ENCODE results near the gene TAMM41.
"Not testable (repeated sequence)": the region's sequence is repeated elsewhere in the genome, so short reads cannot be mapped to it uniquely, and the experiment has no call there.

TAMM41 gene, protein sequence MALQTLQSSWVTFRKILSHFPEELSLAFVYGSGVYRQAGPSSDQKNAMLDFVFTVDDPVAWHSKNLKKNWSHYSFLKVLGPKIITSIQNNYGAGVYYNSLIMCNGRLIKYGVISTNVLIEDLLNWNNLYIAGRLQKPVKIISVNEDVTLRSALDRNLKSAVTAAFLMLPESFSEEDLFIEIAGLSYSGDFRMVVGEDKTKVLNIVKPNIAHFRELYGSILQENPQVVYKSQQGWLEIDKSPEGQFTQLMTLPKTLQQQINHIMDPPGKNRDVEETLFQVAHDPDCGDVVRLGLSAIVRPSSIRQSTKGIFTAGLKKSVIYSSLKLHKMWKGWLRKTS

DNA sequence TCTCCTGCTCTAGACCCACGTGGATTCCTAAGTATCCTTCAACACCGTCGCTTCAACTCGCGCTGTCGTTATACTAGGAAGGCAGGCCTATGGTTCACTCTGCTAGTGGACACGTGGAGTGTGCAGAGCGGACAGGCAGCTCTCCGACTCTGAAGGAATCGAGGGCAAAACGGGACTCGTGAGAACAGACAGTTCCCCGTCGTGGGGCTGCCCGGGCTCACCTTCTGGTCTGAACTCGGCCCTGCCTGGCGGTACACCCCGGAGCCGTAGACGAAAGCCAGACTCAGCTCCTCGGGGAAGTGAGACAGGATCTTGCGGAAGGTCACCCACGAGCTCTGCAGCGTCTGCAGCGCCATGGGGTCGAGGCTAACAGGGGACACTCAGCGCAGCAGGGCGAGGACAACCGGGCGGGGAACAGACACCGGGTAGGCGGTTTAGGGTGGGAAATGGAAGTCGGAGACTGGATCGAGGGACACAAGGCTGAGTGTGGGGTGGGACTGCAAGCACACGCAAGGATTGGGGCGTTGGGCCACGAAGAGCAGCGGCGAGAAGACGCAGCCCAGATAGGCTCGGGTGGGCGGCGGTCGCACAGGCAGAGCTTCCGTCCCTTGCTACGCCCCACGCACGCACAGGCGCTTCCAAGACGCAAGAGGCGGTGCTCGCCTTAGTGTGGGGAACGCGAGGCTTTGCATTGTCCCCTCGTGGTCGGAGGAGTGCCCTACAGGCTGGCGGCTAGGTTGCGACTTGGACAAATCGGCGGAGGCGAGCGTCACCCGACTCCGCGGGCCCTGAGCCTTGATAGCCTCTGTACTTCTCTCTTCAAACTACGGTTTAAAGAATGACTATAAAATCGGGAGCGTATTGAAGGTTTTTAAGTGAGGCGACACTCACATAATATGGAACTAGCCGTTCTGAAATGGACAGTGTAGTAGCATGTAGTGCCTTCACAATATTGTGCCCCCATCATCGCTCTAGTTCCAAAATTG lies at the start of gene TAMM41:
TSS of gene TAMM41 (minus strand) at position 605 of the 986 bp plus-strand sequence. CDS start at position 356, 249 bp downstream.
- DNase-seq (ENCODE audit: low read depth in 2 of 2), result peak; percentile 68 to 69

DNA sequence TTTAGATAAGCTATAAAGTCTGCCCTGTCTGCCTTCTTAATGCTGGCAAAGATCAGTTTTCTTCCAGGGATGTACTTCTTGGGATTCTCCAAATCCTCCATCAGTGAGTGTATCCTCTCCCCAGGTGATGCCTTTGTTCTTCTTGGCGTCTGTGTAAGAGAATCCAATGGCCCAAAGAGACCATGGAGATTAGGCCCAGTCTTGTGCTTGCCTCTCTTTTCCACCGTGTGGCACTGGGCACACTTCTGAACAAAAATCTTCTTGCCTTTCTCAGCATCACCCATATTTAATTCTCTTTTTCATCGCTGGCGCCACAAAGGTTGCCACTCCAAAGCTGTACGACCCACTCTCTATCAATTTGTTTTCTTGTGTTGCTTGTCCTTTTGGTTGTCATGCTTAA lies 32.2 kb upstream of the TAMM41 start:
- DNase-seq (ENCODE audit: low read depth in 2 of 2), result no peak

DNA sequence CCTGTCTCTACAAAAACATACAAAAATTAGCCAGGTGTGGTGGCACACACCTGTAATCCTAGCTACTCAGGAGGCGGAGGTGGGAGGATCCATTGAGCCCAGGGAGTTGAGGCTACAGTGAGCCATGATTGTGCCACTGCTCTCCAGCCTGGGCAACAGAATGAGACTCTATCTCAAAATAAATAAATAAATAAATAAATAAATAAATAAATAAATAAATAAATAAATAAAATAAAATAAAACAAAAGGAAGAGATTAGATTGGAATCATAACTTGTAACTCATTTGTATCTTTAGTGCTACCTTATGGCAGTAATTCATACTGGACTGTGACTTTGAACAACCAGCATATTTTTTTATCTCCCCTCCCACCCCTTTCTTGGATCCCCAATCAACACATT lies 28.0 kb upstream of the TAMM41 start:
- DNase-seq (ENCODE audit: low read depth in 2 of 2), result not testable (repeated sequence)

DNA sequence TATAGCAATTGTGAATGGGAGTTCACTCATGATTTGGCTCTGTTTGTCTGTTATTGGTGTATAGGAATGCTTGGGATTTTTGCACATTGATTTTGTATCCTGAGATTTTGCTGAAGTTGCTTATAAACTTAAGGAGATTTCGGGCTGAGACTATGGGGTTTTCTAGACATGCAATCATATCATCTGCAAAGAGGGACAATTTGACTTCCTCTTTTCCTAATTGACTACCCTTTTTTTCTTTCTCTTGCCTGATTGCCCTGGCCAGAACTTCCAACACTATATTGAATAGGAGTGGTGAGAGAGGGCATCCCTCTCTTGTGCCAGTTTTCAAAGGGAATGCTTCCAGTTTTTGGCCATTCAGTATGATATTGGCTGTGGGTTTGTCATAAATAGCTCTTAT lies 17.1 kb upstream of the TAMM41 start:
- not testable (repeated sequence) for DNase-seq (ENCODE audit: low read depth in 2 of 2)

DNA sequence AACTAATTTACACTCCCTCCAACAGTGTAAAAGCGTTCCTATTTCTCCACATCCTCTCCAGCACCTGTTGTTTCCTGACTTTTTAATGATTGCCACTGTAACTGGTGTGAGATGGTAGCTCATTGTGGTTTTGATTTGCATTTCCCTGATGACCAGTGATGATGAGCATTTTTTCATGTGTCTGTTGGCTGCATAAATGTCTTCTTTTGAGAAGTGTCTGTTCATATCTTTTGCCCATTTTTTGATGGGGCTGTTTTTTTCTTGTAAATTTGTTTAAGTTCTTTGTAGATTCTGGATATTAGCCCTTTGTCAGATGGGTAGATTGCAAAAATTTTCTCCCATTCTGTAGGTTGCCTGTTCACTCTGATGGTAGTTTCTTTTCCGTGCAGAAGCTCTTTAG lies 15.9 kb upstream of the TAMM41 start:
- not testable (repeated sequence) for DNase-seq (ENCODE audit: low read depth in 2 of 2)

DNA sequence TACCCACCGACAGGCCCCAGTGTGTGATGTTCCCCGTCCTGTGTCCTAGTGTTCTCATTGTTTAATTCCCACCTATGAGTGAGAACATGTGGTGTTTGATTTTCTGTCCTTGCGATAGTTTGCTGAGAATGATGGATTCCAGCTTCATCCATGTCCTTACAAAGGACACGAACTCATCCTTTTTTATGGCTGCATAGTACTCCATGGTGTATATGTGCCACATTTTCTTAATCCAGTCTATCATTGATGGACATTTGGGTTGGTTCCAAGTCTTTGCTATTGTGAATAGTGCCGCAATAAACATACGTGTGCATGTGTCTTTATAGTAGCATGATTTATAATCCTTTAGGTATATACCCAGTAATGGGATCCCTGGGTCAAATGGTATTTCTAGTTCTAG lies 15.5 kb upstream of the TAMM41 start:
- not testable (repeated sequence) for DNase-seq (ENCODE audit: low read depth in 2 of 2)

DNA sequence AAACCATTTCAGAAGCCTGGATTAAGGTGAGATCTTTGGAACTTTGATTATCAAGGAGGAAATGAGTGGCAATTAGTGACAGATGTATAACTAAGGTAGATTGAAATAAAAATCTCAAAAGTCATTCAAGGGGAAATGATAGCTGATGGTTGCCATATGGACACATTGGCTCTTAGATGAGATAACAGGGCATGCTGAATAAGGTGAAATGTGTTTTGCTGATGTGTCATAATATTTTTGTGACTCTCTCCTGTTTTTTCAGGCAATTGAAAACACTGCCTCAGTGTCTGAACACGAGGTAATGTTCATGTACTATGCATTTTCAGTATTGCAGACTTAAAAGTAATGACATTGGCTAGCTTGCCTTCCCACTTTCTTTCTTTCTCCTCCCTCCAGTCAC lies 13.5 kb upstream of the TAMM41 start:
- not testable (repeated sequence) for DNase-seq (ENCODE audit: low read depth in 2 of 2)

DNA sequence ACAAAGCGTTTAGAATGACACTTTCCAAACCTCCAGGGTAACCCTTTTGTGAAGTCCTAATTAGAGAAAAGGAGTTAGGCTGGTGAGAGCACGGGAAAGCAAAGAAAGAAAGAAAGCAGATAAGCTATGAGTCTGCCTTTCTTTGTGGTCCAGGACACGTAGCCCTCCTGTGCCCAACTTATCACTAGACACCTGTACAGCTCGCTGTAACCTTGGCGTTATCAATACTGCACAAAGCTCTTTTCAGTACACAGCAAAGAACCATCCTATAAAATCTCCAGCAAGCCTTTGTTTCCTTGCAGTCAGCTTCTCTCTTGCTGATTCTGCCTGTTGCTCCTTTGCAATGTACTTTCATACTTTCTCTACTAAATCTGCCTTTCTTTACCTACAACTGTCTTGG lies 6.8 kb upstream of the TAMM41 start:
- no peak for DNase-seq (ENCODE audit: low read depth in 2 of 2)

DNA sequence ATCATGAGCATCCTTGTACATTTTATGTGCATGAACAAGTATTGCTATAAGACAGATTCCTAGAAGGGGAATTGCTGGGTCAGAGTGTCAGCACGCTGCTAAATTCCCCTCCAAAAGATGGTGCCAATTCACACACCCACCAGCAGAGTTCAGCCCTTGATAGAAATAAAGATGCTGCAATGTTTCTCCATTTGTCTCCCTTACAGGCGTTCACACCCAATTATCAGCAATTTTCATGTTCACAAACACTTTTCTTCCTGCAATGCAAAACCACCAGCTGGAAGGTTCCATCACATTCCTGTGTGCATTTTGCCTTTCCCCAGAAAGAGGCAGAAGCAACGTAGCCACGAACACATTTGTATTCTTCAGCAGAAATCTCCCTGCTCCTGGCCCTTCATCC lies 3.3 kb upstream of the TAMM41 start:
- no peak for DNase-seq (ENCODE audit: low read depth in 2 of 2)

DNA sequence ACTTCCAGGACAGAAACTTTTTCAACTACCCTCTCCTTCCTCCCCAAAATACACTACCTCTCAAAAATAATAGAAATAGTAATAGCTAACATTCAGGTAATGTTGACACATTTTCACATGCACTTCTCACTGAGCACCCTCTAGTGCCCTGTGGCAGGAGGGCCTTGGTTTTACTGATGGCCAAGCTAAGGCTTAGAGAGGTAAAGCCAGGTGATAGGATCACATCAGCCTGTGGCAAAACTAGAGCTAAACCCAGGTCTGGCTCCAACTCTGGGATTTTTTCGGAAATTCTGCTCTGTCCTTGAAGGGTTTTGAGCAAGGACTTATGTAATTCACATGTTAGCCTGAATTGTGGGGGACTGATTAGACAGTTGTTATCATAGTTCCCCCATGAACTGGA lies 922 bp upstream of the TAMM41 start:
- DNase-seq (ENCODE audit: low read depth in 2 of 2), result no peak

DNA sequence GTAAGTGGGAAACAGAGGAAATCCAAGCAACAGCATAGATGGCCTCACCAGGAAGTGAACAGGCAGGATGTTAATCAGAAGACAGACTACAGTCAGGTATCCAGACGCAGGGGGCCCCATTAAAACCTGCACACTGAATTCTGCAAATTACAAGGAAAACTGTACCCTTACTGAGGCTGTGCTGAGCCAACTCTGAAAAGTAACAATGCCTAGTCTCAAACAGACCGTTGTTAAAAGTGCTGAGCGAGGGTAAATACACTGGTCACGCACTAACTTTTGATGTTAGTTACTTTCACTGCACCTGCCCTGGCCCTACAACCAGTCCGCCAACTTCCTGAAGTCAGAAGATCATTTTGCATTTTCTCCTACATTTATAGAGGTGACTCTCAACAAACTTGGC lies 1.0 kb downstream of the TAMM41 start:
- DNase-seq (ENCODE audit: low read depth in 2 of 2), result no peak

DNA sequence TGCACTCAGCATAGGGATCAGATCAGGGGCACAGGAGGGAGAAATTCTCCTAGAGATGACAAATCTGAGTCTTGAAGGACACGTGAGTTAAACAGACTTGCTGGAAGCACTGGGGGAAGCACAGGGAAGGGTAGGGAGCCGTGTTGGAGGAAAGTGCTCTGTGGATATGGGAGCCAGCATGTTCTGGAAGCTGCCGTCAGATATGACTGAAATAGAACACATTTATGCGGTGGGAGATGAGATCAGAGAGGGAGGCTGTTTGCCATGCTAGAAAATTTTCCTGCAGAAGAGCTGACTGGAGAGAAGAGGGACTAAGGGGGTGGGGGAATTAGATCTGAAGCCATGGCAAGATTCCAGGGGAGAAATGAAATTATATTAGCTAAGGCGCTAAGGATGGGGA lies 1.8 kb downstream of the TAMM41 start:
- DNase-seq (ENCODE audit: low read depth in 2 of 2), result no peak

DNA sequence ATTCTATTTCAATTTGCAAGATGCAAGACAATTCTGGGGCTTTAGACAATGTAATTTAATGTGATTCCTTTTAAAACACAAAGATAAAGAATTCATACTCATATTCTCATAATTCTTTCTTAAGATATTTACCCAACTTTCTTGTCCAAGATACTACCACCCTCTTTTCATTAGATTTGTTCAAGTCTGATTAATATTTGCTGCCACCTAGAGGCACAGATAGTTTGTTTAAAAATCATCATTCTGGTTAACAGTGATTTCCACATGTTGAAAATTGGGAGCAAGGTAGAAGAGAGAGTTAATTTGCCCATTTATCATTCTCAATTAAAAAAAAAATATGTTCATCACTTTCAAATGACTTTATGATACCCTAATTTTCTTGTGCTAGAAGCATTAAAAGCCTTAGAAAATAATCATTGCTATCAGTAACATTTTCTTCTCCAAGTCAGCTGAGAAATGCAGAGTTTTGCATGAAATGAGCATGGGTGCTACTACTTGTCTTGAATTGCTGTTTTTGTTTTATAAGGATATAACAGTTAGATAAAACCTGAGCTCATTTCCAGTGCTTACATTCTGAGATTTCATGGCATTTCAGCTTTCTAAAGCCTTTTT lies 11.6 kb downstream of the TAMM41 start:
- DNase-seq (ENCODE audit: low read depth in 2 of 2), result no peak

DNA sequence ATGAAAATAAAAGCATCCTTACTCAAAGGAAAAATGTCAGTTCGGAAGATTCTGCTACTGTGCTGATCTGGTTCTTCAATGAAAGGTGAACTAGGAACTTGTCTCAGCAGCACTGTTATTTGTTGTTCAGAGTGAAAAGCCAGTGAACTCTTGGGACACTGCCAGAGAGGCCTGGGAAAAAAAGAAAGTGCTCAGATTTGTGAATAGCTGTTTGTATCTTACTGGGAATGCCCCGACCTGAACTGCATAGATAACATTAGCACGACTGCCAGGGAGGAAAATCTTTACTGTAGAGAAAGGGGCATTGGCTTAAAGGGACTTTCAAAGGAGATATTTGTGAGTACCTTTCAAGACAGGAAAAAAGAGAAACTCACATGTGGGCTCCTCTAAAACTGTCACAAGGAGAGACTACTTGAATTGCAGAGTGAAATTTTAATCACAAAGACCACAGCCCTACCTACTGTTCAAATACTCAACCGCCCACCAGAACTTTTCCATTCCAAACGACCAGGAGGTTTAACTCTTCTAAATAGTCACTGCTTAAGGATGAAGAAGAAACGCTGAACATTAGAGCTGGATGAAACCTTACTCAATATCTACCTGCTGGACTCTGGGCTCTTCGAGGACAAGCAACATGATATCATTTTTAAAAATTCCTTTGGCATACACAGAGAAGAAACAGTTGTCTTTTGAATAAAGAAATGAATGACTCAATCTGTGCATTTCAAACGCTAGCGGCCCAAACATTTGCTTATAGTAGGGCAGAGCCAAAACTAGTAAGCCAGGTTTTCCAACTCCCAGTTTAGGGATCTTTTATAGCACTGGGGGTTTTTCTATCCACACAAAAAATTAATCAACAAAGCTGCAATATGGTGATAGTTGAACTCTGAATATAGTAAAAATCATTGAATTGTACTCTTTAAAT lies 13.4 kb downstream of the TAMM41 start:
- DNase-seq (ENCODE audit: low read depth in 2 of 2), result no peak

DNA sequence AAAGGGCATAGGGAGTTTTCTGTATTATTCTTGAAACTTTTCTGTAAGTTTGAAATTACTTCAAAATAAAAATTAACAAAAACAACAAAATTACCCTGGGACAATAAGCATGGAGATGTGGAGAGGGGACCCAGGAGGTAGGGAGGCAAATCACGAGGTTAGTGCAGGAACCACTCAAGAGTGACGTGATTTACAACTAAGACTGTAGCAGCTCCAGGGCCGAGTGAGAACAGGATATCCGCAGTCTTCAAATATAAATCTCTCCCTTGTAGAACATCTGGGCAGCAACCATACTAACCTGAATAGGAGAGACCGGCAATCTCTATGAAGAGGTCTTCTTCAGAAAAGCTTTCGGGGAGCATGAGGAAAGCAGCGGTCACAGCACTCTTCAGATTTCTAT lies 17.3 kb downstream of the TAMM41 start:
- no peak for DNase-seq (ENCODE audit: low read depth in 2 of 2)

DNA sequence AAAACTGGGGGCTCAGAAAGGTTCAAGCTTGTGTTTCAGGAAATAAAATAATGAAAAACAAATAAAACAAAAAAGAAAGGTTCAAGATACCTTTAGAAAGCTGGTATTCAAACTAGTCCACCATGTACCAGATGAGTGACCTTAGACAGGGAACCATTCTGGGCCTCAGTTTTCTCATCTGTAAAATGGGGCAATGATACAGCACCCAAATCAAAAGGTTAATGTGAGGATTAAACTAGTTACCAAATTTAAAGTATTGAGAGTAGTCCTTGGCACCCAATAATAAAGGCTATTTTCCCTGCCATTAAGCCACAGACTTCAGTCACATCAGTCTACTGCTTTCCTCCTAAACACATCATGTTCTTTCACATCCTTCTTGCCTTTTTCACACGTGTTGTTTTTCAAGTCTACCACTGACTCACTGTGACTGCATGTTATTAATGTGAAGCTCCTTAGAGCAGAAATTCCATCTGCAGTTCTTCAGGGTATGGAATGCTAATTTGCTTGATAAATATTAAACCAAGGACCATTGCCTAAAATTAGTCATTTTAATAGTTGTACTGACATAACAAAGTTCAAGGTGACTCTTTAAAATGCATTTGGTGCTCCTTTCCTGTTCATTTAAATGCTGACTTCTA lies 19.9 kb downstream of the TAMM41 start:
- DNase-seq (ENCODE audit: low read depth in 2 of 2), result no peak

DNA sequence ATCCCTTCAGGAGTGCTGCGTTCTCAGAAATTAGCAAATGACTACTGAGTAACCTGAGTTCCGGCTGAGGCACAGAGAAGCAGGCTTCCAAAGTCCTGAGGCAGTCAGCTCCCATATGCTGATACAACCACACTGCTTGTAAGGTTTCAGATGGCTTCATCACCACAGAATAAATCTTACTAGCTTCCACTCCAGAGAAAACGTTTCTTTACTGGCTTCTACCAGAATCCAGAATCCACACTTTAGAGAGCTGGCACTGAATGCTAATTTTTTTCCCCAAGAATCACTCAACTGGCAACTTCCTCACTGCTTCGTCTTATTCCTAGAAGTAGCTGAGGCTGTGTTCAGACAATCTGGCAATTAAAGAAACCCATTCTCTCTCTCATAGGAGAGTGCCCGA lies 21.4 kb downstream of the TAMM41 start:
- DNase-seq (ENCODE audit: low read depth in 2 of 2), result no peak

DNA sequence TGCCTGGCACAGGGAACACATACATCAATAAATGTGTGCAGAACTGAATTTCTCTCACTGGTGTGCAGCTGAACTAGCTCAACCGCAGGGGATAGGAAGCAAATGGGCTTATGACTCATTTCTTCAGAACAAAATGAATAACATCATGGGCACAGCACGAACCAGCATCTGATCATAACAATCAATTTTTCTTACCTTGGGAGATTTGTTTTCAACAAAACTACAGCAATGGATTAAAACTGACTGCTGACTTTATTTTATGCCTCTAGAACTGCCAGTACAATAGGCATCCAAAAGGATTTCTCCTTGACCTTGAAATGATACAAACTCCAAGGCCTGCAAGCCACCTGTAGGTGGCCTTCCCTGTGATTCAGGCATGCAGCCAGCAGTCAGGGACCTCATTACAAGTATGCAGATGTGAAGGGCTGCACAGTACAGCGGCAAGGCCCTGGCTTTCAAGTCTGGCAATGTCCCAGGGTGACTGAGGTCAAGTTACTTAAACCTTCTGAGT lies 26.1 kb downstream of the TAMM41 start:
- DNase-seq (ENCODE audit: low read depth in 2 of 2), result no peak

DNA sequence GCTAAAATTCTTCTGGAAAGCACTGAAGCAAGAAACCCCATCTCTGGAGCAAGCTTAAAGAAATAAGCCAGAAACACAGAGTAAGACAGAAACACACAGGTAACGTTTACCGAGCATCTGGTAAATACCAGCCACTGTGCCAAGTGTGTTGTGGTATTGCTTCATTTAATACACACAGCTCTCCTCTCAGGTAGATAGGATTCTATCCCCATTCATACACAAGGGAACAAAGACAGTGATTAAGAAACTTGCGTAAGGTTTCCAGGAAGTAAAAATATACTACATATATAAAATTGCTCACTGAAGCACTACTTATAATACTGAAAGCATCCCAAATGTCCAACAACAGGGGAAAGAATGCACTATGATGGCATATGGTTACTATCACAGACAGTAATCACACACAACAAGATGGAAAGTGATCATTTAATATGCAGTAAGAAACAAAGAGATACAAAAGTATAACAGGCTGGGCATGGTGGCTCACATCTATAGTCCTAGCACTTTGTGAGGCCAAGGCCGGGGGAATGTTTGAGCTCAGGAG lies 27.5 kb downstream of the TAMM41 start:
- DNase-seq (ENCODE audit: low read depth in 2 of 2), result no peak

DNA sequence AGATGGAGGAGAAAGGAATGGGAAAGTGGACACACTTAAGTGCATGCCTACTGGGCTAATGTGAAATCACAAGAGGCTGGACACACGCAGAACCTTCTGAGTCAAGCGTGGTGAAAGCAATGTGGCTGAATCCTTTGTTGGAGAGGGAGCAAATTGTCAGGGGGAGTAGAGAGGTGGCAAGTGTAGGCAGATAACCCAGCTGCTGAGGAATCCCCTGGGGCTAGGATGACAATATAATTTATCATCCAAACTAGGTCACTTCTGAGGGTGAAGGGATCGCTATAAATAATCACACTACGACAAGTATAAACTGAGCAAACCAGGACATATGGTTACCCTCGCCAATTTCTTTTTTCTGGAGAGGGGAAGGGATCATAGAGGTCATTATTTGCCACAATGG lies 28.7 kb downstream of the TAMM41 start:
- no peak for DNase-seq (ENCODE audit: low read depth in 2 of 2)
